Thyroid gland (tissue), 4 donors: ENCODE measurements around the gene ASB9.

ENCODE experiments used
- CTCF ChIP-seq, 6 experiments: fragments of 200-600 bp in 3 of 6; fragments of 450-650 bp in 3 of 6; sonication (generic) in 3 of 6; IDR thresholded peaks; one replicate each; pipeline ENCODE4 v1.5.1; 2016 to 2019; ENCODE audit warnings: antibody characterized with exemption in 6 of 6, mild to moderate bottlenecking in 2 of 6, inconsistent platforms in 1 of 6, moderate library complexity in 1 of 6
- POLR2A ChIP-seq, 2 donors: fragments of 450-650 bp; IDR thresholded peaks; one replicate each; pipeline ENCODE4 v1.6.1; 2017; ENCODE audit warnings: antibody characterized with exemption in 2 of 2, mild to moderate bottlenecking in 2 of 2, moderate library complexity in 1 of 2

GRCh38 chrX:15277604-15278003 is 7.7 kb upstream of the ASB9 start:
- no peak for TF ChIP-seq POLR2A (IDR thresholded peaks at IDR 0.05)
- no peak for TF ChIP-seq CTCF (IDR thresholded peaks at IDR 0.05)
